HG02763 (cell line): Measurements from ENCODE around the gene FARP1.
"Not testable (repeated sequence)": the region's sequence is repeated elsewhere in the genome, so short reads cannot be mapped to it uniquely, and the experiment has no call there.

Source experiments
- ATAC-seq: cut with Tn5 transposase; IDR thresholded peaks from one replicate; pipeline ENCODE4 v1.9.1; 2021; ENCODE audit warnings: mild to moderate bottlenecking, moderate library complexity; ENCODE audit not compliant: unreplicated experiment

The FARP1 gene

GRCh38 chr13:98223741-98224140 is 80.8 kb downstream of the FARP1 start:
- no peak for ATAC-seq

GRCh38 chr13:98224557-98224956 is 81.7 kb downstream of the FARP1 start:
- no peak for ATAC-seq

GRCh38 chr13:98225036-98225940 is 82.4 kb downstream of the FARP1 start:
- no peak for ATAC-seq

- no peak for ATAC-seq
These were observed 83.6 kb downstream of the FARP1 start for GRCh38 chr13:98226496-98226895.

- ATAC-seq: no peak
These were observed 85.9 kb downstream of the FARP1 start for GRCh38 chr13:98228661-98229341.

- not testable (repeated sequence) for ATAC-seq
These were observed 87.9 kb downstream of the FARP1 start for GRCh38 chr13:98230762-98231161.

GRCh38 chr13:98232456-98232855 is 89.6 kb downstream of the FARP1 start:
- no peak for ATAC-seq

- no peak for ATAC-seq
These were observed 90.2 kb downstream of the FARP1 start for GRCh38 chr13:98233127-98233526.

- no peak for ATAC-seq
These were observed 91.5 kb downstream of the FARP1 start for GRCh38 chr13:98234348-98234747.

- ATAC-seq: no peak
These were observed 93.3 kb downstream of the FARP1 start for GRCh38 chr13:98236197-98236596.

GRCh38 chr13:98237331-98237730 is 94.4 kb downstream of the FARP1 start:
- ATAC-seq: no peak

- no peak for ATAC-seq
These were observed 96.5 kb downstream of the FARP1 start for GRCh38 chr13:98239162-98240076.

- ATAC-seq: no peak
These were observed 97.2 kb downstream of the FARP1 start for GRCh38 chr13:98240135-98240534.

- no peak for ATAC-seq
These were observed 98.1 kb downstream of the FARP1 start for GRCh38 chr13:98240974-98241373.

- no peak for ATAC-seq
These were observed 99.1 kb downstream of the FARP1 start for GRCh38 chr13:98241976-98242375.

- no peak for ATAC-seq
These were observed 99.5 kb downstream of the FARP1 start for GRCh38 chr13:98242403-98242802.

GRCh38 chr13:98243929-98244272 is 101.0 kb downstream of the FARP1 start:
- ATAC-seq: no peak

- no peak for ATAC-seq
These were observed 103.8 kb downstream of the FARP1 start for GRCh38 chr13:98246538-98247172.

GRCh38 chr13:98251708-98252107 is 108.8 kb downstream of the FARP1 start:
- no peak for ATAC-seq

- ATAC-seq: no peak
These were observed 110.1 kb downstream of the FARP1 start for GRCh38 chr13:98252931-98253470.
